Endodermal cell (in vitro differentiated cells): ENCODE measurements around the gene GAS6. TPM values are rescaled to one million over a fixed set of nuclear protein-coding genes. Genes with fewer than 3 reads are reported as not detected.

ENCODE experiments used
- DNase-seq: peaks from one replicate; pipeline ENCODE4 v3.0.0-alpha.2; 2017
- H3K27ac ChIP-seq: 2 replicates; pipeline ENCODE4 v1.5.1; 2013; ENCODE audit warnings: mild to moderate bottlenecking, low read depth, low read length, moderate library complexity
- H3K27me3 ChIP-seq: 2 replicates; pipeline ENCODE4 v1.6.1; 2013; ENCODE audit warnings: mild to moderate bottlenecking, low read length, moderate library complexity; ENCODE audit not compliant: insufficient read depth, control insufficient read depth, poor library complexity, severe bottlenecking
- H3K36me3 ChIP-seq: 2 replicates; pipeline ENCODE4 v1.7.0; 2013; ENCODE audit warnings: mild to moderate bottlenecking, low read length, moderate library complexity; ENCODE audit not compliant: control insufficient read depth, insufficient read depth
- H3K4me1 ChIP-seq: one replicate; pipeline ENCODE4 v1.7.0; 2013; ENCODE audit warnings: low read length; ENCODE audit not compliant: control insufficient read depth, insufficient read depth
- H3K4me3 ChIP-seq: 2 replicates; pipeline ENCODE4 v1.5.1; 2013; ENCODE audit warnings: mild to moderate bottlenecking, low read length, moderate library complexity
- H3K9ac ChIP-seq: 2 replicates; pipeline ENCODE4 v1.6.1; 2013; ENCODE audit warnings: mild to moderate bottlenecking, low read length, moderate library complexity; ENCODE audit not compliant: poor library complexity, severe bottlenecking; ENCODE audit errors: extremely low read depth
- H3K9me3 ChIP-seq: 2 replicates; pipeline ENCODE4 v1.6.1; 2013; ENCODE audit warnings: mild to moderate bottlenecking, low read length, moderate library complexity; ENCODE audit not compliant: control insufficient read depth
- H3K27ac Mint-ChIP-seq: 2 replicates; pipeline ENCODE4 v1.8.0; 2020; ENCODE audit warnings: mixed read lengths
- H3K27me3 Mint-ChIP-seq: 2 replicates; pipeline ENCODE4 v1.8.0; 2021; ENCODE audit warnings: mild to moderate bottlenecking, mixed read lengths; ENCODE audit not compliant: insufficient read depth
- H3K36me3 Mint-ChIP-seq: 2 replicates; pipeline ENCODE4 v1.8.0; 2020; ENCODE audit warnings: low read depth, mixed read lengths
- H3K4me1 Mint-ChIP-seq: 2 replicates; pipeline ENCODE4 v1.8.0; 2020; ENCODE audit warnings: mixed read lengths
- H3K4me3 Mint-ChIP-seq: 2 replicates; pipeline ENCODE4 v1.8.0; 2020; ENCODE audit warnings: mild to moderate bottlenecking, moderate library complexity, mixed read lengths
- H3K9me3 Mint-ChIP-seq: 2 replicates; pipeline ENCODE4 v1.8.0; 2020; ENCODE audit warnings: mild to moderate bottlenecking, mixed read lengths
- CTCF ChIP-seq: fragments of 200-600 bp; sonication (generic); conservative IDR thresholded peaks from 2 replicates; pipeline ENCODE4 v1.5.0; 2021; ENCODE audit warnings: antibody characterized with exemption, mild to moderate bottlenecking
- WGBS, 2 experiments: methylation state at CpG; one replicate each; pipeline versions ENCODE4 v1.1.5 to v1.1.7; 2013; ENCODE audit warnings: missing lambda C conversion rate in 2 of 2, mixed read lengths in 1 of 2; ENCODE audit not compliant: insufficient coverage in 1 of 2, insufficient read length in 1 of 2; 5-methylcytosine and 5-hydroxymethylcytosine counted together
- total RNA-seq, 2 donors: library from RNA; stranded (reverse); fragmentation: NEBNext Ultra II Directional in 1 of 2; extraction: Animal tissue kit (Norgen Biotek cat#: 25700) in 1 of 2; gene quantifications; 2 replicates in 1 of 2; 3 replicates in 1 of 2; pipeline ENCODE4 v1.2.1, GENCODE V29; 2021

The GAS6 gene
- total RNA-seq, 2 donors from 2014 or later: 45.7 to 49.6 TPM

GRCh38 chr13:113851826-113852535 lies 11.9 kb downstream of the GAS6 start:
- Histone ChIP-seq H3K9ac (no peak overlapping the region), H3K4me1 (no peaks in the 10 kb centered on the region), H3K27ac (no peak overlapping the region), H3K27me3 (no peaks in the 10 kb centered on the region), H3K4me3 (no peak overlapping the region), H3K9me3 (no peaks in the 10 kb centered on the region), H3K36me3 (peaks cover 8% of the 10 kb centered on the region)
- no peak overlapping the region for H3K4me3 Mint-ChIP-seq
- peak; percentile 24 for DNase-seq
- TF ChIP-seq CTCF: no peak
- no peak overlapping the region for H3K27ac Mint-ChIP-seq
- no peaks in the 10 kb centered on the region for H3K36me3 Mint-ChIP-seq
- peaks cover 19% of the 10 kb centered on the region for H3K4me1 Mint-ChIP-seq
- 94% methylated on average over 14 to 23 of the region's 23 CpGs for WGBS, 2 experiments
- no peaks in the 10 kb centered on the region for H3K27me3 Mint-ChIP-seq
- no peaks in the 10 kb centered on the region for H3K9me3 Mint-ChIP-seq

GRCh38 chr13:113851480-113851803 lies 12.4 kb downstream of the GAS6 start:
- Histone ChIP-seq H3K4me3 (no peak overlapping the region), H3K9ac (no peak overlapping the region), H3K36me3 (peaks cover 8% of the 10 kb centered on the region), H3K27me3 (no peaks in the 10 kb centered on the region), H3K4me1 (no peaks in the 10 kb centered on the region), H3K9me3 (no peaks in the 10 kb centered on the region), H3K27ac (no peak overlapping the region)
- Mint-ChIP-seq H3K4me1 (peaks cover 19% of the 10 kb centered on the region), H3K4me3 (no peak overlapping the region), H3K27ac (no peak overlapping the region), H3K36me3 (no peaks in the 10 kb centered on the region), H3K9me3 (no peaks in the 10 kb centered on the region), H3K27me3 (no peaks in the 10 kb centered on the region)
- no peak for DNase-seq
- 75 to 100% methylated on average over 1 of the region's 1 CpG for WGBS, 2 experiments
- TF ChIP-seq CTCF: no peak

- Mint-ChIP-seq H3K4me1 (peaks cover 19% of the 10 kb centered on the region), H3K4me3 (no peak overlapping the region), H3K9me3 (no peaks in the 10 kb centered on the region), H3K36me3 (no peaks in the 10 kb centered on the region), H3K27me3 (no peaks in the 10 kb centered on the region), H3K27ac (no peak overlapping the region)
- H3K9ac ChIP-seq: no peak overlapping the region
- H3K36me3 ChIP-seq: peaks cover 11% of the 10 kb centered on the region
- no peaks in the 10 kb centered on the region for H3K4me1 ChIP-seq
- no peak for TF ChIP-seq CTCF
- H3K9me3 ChIP-seq: no peaks in the 10 kb centered on the region
- no peaks in the 10 kb centered on the region for H3K27me3 ChIP-seq
- no peak for DNase-seq
- 91% methylated on average over 3 of the region's 3 CpGs for WGBS, 2 experiments
- H3K4me3 ChIP-seq: no peak overlapping the region
- no peak overlapping the region for H3K27ac ChIP-seq
These were observed 13.0 kb downstream of the GAS6 start for GRCh38 chr13:113850722-113851479.
